Mammary epithelial cell (primary cell): ENCODE results near the gene RAB33B.

ENCODE experiments used
- CTCF ChIP-seq, 2 donors: IDR thresholded peaks in 1 of 2; conservative IDR thresholded peaks in 1 of 2; 2 replicates each; pipeline ENCODE4 v1.5.1; 2011 to 2012; ENCODE audit warnings: inconsistent platforms in 2 of 2, low read length in 2 of 2, mild to moderate bottlenecking in 2 of 2, control low read depth in 1 of 2, low read depth in 1 of 2; ENCODE audit not compliant: insufficient read depth in 1 of 2; ENCODE audit errors: extremely low read depth in 1 of 2
- EZH2 ChIP-seq: IDR thresholded peaks from 2 replicates; pipeline ENCODE4 v1.6.1; 2012; ENCODE audit warnings: low read length, inconsistent platforms, borderline replicate concordance

GRCh38 chr4:139470997-139471665, 17.2 kb downstream of the RAB33B start:
- TF ChIP-seq CTCF (conservative IDR thresholded peaks at IDR 0.05 in 1 of 2, IDR thresholded peaks at IDR 0.05 in 1 of 2; ENCODE audit: extremely low read depth in 1 of 2, insufficient read depth in 1 of 2, low read depth in 1 of 2, low read length in 2 of 2): no peak
- no peak for TF ChIP-seq EZH2
